H1 (cell line): ENCODE results near the gene RGS3. TPM values are rescaled to one million over a fixed set of nuclear protein-coding genes. Genes with fewer than 3 reads are reported as not detected.

ENCODE experiments used
- CTCF ChIA-PET: fragments of 300-600 bp; sonication (Branson Sonifier 250); formaldehyde crosslinking; loops from one replicate; lab custom pipeline; 2021; ENCODE audit not compliant: partially characterized antibody; lab: Charles Lee
- POLR2A ChIA-PET: fragments of 300-600 bp; sonication (Branson Sonifier 250); formaldehyde crosslinking; loops from one replicate; lab custom pipeline; 2021; ENCODE audit warnings: inconsistent platforms; ENCODE audit not compliant: partially characterized antibody; lab: Charles Lee
- DNase-seq, 2 experiments: peaks; one replicate each; pipeline versions ENCODE4 v3.0.0 to v3.0.0-alpha.2; 2010 to 2022; ENCODE audit warnings: low spot score in 2 of 2, low read depth in 1 of 2, mixed read lengths in 1 of 2
- FAIRE-seq: peaks from 2 replicates; lab custom pipeline; 2011; peaks lifted over from hg19 to GRCh38; lab: Jason Lieb, UNC
- H2AFZ ChIP-seq: 2 replicates; pipeline ENCODE4 v1.8.1; 2012; ENCODE audit warnings: low read length, inconsistent platforms
- H2AK5ac ChIP-seq: 2 replicates; pipeline ENCODE4 v1.6.1; 2013; ENCODE audit warnings: low read depth, low read length
- H2BK120ac ChIP-seq: replicated peaks from 2 replicates; pipeline ENCODE3; 2013; ENCODE audit warnings: low read depth, low read length, inconsistent platforms
- H2BK12ac ChIP-seq: 2 replicates; pipeline ENCODE4 v1.6.1; 2013; ENCODE audit warnings: low read depth, low read length
- H2BK15ac ChIP-seq: 2 replicates; pipeline ENCODE4 v1.6.1; 2013; ENCODE audit warnings: low read length
- H2BK20ac ChIP-seq: 2 replicates; pipeline ENCODE4 v1.6.1; 2013; ENCODE audit warnings: low read length
- H2BK5ac ChIP-seq: 2 replicates; pipeline ENCODE4 v1.6.1; 2013; ENCODE audit warnings: low read depth, low read length
- H3K14ac ChIP-seq: 2 replicates; pipeline ENCODE4 v1.6.1; 2013; ENCODE audit warnings: inconsistent platforms; ENCODE audit not compliant: insufficient read length
- H3K18ac ChIP-seq: 2 replicates; pipeline ENCODE4 v1.6.1; 2013; ENCODE audit warnings: low read length; ENCODE audit errors: extremely low read depth
- H3K23ac ChIP-seq: 2 replicates; pipeline ENCODE4 v1.6.1; 2013; ENCODE audit warnings: inconsistent platforms; ENCODE audit not compliant: insufficient read length
- H3K23me2 ChIP-seq: 2 replicates; pipeline ENCODE4 v1.6.1; 2013; ENCODE audit warnings: low read depth, low read length
- H3K27ac ChIP-seq: 2 replicates; pipeline ENCODE4 v1.6.1; 2011; ENCODE audit warnings: low read depth, low read length, inconsistent platforms
- H3K27me3 ChIP-seq, 4 experiments: replicated peaks in 1 of 4; 1 replicate in 1 of 4; 2 replicates in 3 of 4; pipeline versions ENCODE4 v1.6.1 to v1.8.1; 2011 to 2013; ENCODE audit warnings: low read length in 3 of 4, mild to moderate bottlenecking in 3 of 4, inconsistent platforms in 2 of 4, mixed read lengths in 2 of 4, moderate library complexity in 1 of 4; ENCODE audit not compliant: control insufficient read depth in 3 of 4, insufficient read depth in 3 of 4; ENCODE audit errors: extremely low read depth in 1 of 4
- H3K36me3 ChIP-seq, 4 experiments: 2 replicates each; pipeline versions ENCODE4 v1.6.1 to v1.8.1; 2011 to 2013; ENCODE audit warnings: mild to moderate bottlenecking in 4 of 4, low read length in 3 of 4, moderate library complexity in 2 of 4, control low read depth in 1 of 4, inconsistent platforms in 1 of 4; ENCODE audit not compliant: insufficient read depth in 4 of 4, control insufficient read depth in 2 of 4
- H3K4ac ChIP-seq: replicated peaks from 2 replicates; pipeline ENCODE3; 2013; ENCODE audit warnings: low read length, low read depth, mixed read lengths, inconsistent platforms; ENCODE audit not compliant: insufficient read length
- H3K4me1 ChIP-seq, 4 experiments: replicated peaks in 1 of 4; 1 replicate in 1 of 4; 2 replicates in 3 of 4; pipeline versions ENCODE4 v1.6.1 to v1.8.1; 2011 to 2013; ENCODE audit warnings: low read length in 3 of 4, inconsistent platforms in 2 of 4, mixed read lengths in 1 of 4; ENCODE audit not compliant: insufficient read depth in 4 of 4, control insufficient read depth in 3 of 4
- H3K4me2 ChIP-seq, 2 experiments: 2 replicates each; pipeline versions ENCODE4 v1.6.1 to v1.8.1; 2011 to 2013; ENCODE audit warnings: low read depth in 2 of 2, low read length in 2 of 2, control low read depth in 1 of 2, inconsistent platforms in 1 of 2, mild to moderate bottlenecking in 1 of 2; ENCODE audit not compliant: insufficient read depth in 1 of 2
- H3K4me3 ChIP-seq, 4 experiments: fragments of 200-600, 300-600 bp in 1 of 4; sonication (generic), shearing (Covaris generic), sonication (Bioruptor Twin) in 1 of 4; 2 replicates each; pipeline versions ENCODE4 v1.5.1 to v1.8.1; 2011 to 2016; ENCODE audit warnings: low read length in 4 of 4, low read depth in 3 of 4, control low read depth in 2 of 4, inconsistent platforms in 2 of 4, mild to moderate bottlenecking in 2 of 4, mixed read lengths in 1 of 4, moderate library complexity in 1 of 4; ENCODE audit not compliant: insufficient read depth in 2 of 4; ENCODE audit errors: extremely low read depth in 1 of 4
- H3K56ac ChIP-seq: replicated peaks from 2 replicates; pipeline ENCODE3; 2013; ENCODE audit warnings: low read depth, mild to moderate bottlenecking, mixed read lengths, low read length, inconsistent platforms; ENCODE audit not compliant: insufficient read length
- H3K79me1 ChIP-seq: 2 replicates; pipeline ENCODE4 v1.6.1; 2013; ENCODE audit warnings: low read depth, low read length, control low read depth
- H3K79me2 ChIP-seq, 2 experiments: 2 replicates each; pipeline versions ENCODE4 v1.6.1 to v1.8.1; 2012 to 2013; ENCODE audit warnings: low read length in 2 of 2, mild to moderate bottlenecking in 2 of 2, inconsistent platforms in 1 of 2; ENCODE audit not compliant: insufficient read depth in 2 of 2, control insufficient read depth in 1 of 2
- H3K9ac ChIP-seq, 4 experiments: replicated peaks in 1 of 4; 1 replicate in 1 of 4; 2 replicates in 3 of 4; pipeline versions ENCODE4 v1.6.1 to v1.8.1; 2011 to 2013; ENCODE audit warnings: low read depth in 3 of 4, low read length in 3 of 4, control low read depth in 2 of 4, mild to moderate bottlenecking in 2 of 4, moderate library complexity in 2 of 4, inconsistent platforms in 1 of 4; ENCODE audit errors: extremely low read depth in 1 of 4
- H3K9me3 ChIP-seq, 2 experiments: 2 replicates each; pipeline versions ENCODE4 v1.6.1 to v1.8.1; 2012 to 2013; ENCODE audit warnings: mild to moderate bottlenecking in 2 of 2, moderate library complexity in 2 of 2, control low read depth in 1 of 2, inconsistent platforms in 1 of 2, low read depth in 1 of 2, low read length in 1 of 2, mixed read lengths in 1 of 2; ENCODE audit not compliant: insufficient read depth in 2 of 2
- H4K20me1 ChIP-seq, 2 experiments: replicated peaks in 1 of 2; 2 replicates each; pipeline versions ENCODE3 to v1.8.1; 2011 to 2013; ENCODE audit warnings: inconsistent platforms in 2 of 2, low read length in 2 of 2, mild to moderate bottlenecking in 1 of 2; ENCODE audit not compliant: insufficient read depth in 2 of 2, control insufficient read depth in 1 of 2
- H4K5ac ChIP-seq: 2 replicates; pipeline ENCODE4 v1.6.1; 2013; ENCODE audit warnings: low read length, low read depth, mixed read lengths, inconsistent platforms; ENCODE audit not compliant: insufficient read length
- H4K8ac ChIP-seq: 2 replicates; pipeline ENCODE4 v1.8.0; 2013; ENCODE audit warnings: mild to moderate bottlenecking, moderate library complexity, low read length, inconsistent platforms; ENCODE audit not compliant: insufficient read depth; ENCODE audit errors: extremely low read depth
- H4K91ac ChIP-seq: replicated peaks from 2 replicates; pipeline ENCODE3; 2013; ENCODE audit warnings: low read length, mixed read lengths, inconsistent platforms; ENCODE audit not compliant: insufficient read length
- BACH1 ChIP-seq: IDR thresholded peaks from 2 replicates; pipeline ENCODE4 v1.6.1; 2012; ENCODE audit warnings: low read length, improper control_type of control experiment
- BRCA1 ChIP-seq: IDR thresholded peaks from 2 replicates; pipeline ENCODE4 v1.6.1; 2012; ENCODE audit warnings: low read depth, low read length, improper control_type of control experiment
- CTBP2 ChIP-seq: IDR thresholded peaks from 2 replicates; pipeline ENCODE4 v1.7.0; 2011; ENCODE audit warnings: borderline replicate concordance, mild to moderate bottlenecking, moderate library complexity, mixed read lengths, low read length; ENCODE audit not compliant: insufficient read depth, insufficient read length
- EGR1 ChIP-seq: IDR thresholded peaks from 2 replicates; pipeline ENCODE4 v1.6.1; 2011; ENCODE audit warnings: low read depth, low read length, borderline replicate concordance
- GABPA ChIP-seq: IDR thresholded peaks from 2 replicates; pipeline ENCODE4 v1.6.1; 2011; ENCODE audit warnings: mild to moderate bottlenecking, low read length, moderate library complexity, borderline replicate concordance; ENCODE audit not compliant: insufficient read depth
- KDM1A ChIP-seq: fragments of 200-600, 300-600 bp; sonication (generic); IDR thresholded peaks from 2 replicates; pipeline ENCODE4 v1.7.1; 2016; ENCODE audit warnings: mild to moderate bottlenecking, low read length, borderline replicate concordance
- MAFK ChIP-seq: IDR thresholded peaks from 2 replicates; pipeline ENCODE4 v1.6.1; 2012; ENCODE audit warnings: low read depth, mild to moderate bottlenecking, improper control_type of control experiment, low read length
- POLR2AphosphoS5 ChIP-seq: IDR thresholded peaks from 2 replicates; pipeline ENCODE4 v1.6.1; 2011; ENCODE audit warnings: low read depth, low read length
- POU5F1 ChIP-seq: IDR thresholded peaks from 2 replicates; pipeline ENCODE4 v1.6.1; 2011; ENCODE audit warnings: low read depth, mild to moderate bottlenecking, low read length, moderate library complexity
- SIN3A ChIP-seq, 2 experiments: IDR thresholded peaks in 1 of 2; conservative IDR thresholded peaks in 1 of 2; 2 replicates each; pipeline ENCODE4 v1.6.1; 2011 to 2012; ENCODE audit warnings: low read length in 2 of 2, improper control_type of control experiment in 1 of 2, low read depth in 1 of 2, mild to moderate bottlenecking in 1 of 2
- SP2 ChIP-seq: IDR thresholded peaks from 2 replicates; pipeline ENCODE4 v1.6.1; 2012; ENCODE audit warnings: mild to moderate bottlenecking, low read length, inconsistent platforms
- TAF1 ChIP-seq: IDR thresholded peaks from 2 replicates; pipeline ENCODE4 v1.6.1; 2011; ENCODE audit warnings: mild to moderate bottlenecking, low read depth, low read length
- WGBS, 2 experiments: shearing (Covaris generic) in 1 of 2; methylation state at CpG; one replicate each; pipeline versions ENCODE4 v1.1.6 to v1.1.7; 2013 to 2015; ENCODE audit warnings: low lambda C conversion rate in 2 of 2, mixed read lengths in 2 of 2, inconsistent platforms in 1 of 2, low coverage in 1 of 2, missing lambda C conversion rate in 1 of 2; ENCODE audit not compliant: insufficient replicate concordance in 2 of 2, insufficient coverage in 1 of 2, insufficient read length in 1 of 2; ENCODE audit errors: extremely low coverage in 1 of 2, missing lambda C conversion rate in 1 of 2; 5-methylcytosine and 5-hydroxymethylcytosine counted together
- polyA plus RNA-seq, 7 experiments: library from polyadenylated mRNA; depleted of rRNA in 3 of 7; stranded (reverse) in 5 of 7; unstranded in 2 of 7; fragments of >200 nt in 5 of 7; fragments of 200-250 nt in 2 of 7; gene quantifications; 1 replicate in 5 of 7; 2 replicates in 1 of 7; 4 replicates in 1 of 7; pipeline versions ENCODE4 v1.2.1 to v1.2.3, GENCODE V29; 2011 to 2013; ENCODE audit warnings: missing spikeins in 2 of 7, mixed read lengths in 2 of 7
- total RNA-seq: library from RNA; stranded (reverse); fragmentation: NEBNext Ultra II Directional; extraction: Animal tissue kit (Norgen Biotek cat#: 25700); gene quantifications from 2 replicates; pipeline ENCODE4 v1.2.1, GENCODE V29; 2021
- TF ChIP-seq, protein P1 (sequence below): IDR thresholded peaks from 2 replicates; pipeline ENCODE4 v1.6.1; 2012; ENCODE audit warnings: inconsistent platforms

RGS3 gene
- total and polyA plus RNA-seq, 2 of the 8 experiments (the other 6 are each of a cell fraction or from before 2014, with no cell fraction given) = 12.6 to 18.2 TPM

DNA sequence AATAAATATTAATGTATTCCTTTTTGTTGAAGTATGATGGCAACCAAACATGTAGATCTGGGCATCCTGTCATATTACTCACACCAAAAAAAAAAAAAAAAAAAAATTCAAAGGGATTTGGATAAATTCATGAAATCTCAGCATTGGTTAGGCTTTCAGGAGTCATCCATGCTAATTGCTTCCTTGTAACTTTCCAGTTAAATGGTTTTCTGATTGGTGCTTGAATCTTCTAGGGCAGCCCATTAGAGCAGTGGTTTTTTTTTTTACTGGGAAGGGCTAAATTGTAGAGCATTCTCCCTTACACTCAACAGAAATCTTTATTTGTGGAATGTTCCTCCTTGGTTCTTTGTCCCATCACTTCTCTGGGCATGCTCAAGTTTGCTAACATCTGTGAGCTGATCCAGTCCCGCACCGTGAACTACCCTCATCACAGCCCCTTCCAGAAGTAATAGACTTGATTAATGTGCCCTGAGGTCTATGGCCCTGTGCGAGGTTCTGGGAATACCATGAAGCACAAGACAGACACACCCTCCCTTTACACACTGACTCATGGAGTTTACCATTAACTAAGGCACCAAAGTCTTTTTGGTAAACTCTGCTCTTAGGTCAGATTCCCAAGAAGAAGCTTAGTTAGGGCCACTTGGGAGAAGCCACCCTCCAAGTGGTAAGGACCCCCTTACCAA lies 56.0 kb downstream of the RGS3 start:
- Histone ChIP-seq H3K56ac (no peak overlapping the region), H2BK120ac (no peak overlapping the region), H2AFZ (no peak overlapping the region), H3K79me2 (no peaks in the 10 kb centered on the region), H4K91ac (no peak overlapping the region), H3K14ac (no peak overlapping the region), H2BK5ac (no peak overlapping the region), H3K4me2 (no peak overlapping the region), H2BK15ac (no peak overlapping the region), H3K4me3 (no peak overlapping the region), H2BK12ac (no peak overlapping the region), H4K20me1 (no peaks in the 10 kb centered on the region), H3K27me3 (no peaks in the 10 kb centered on the region), H3K23me2 (no peaks in the 10 kb centered on the region), H3K79me1 (no peaks in the 10 kb centered on the region), H2BK20ac (no peak overlapping the region), H3K27ac (no peak overlapping the region), H4K5ac (no peak overlapping the region), H4K8ac (no peak overlapping the region), H3K36me3 (no peaks in the 10 kb centered on the region; a peak in 1 of 8 replicates), H2AK5ac (no peak overlapping the region), H3K9me3 (no peaks in the 10 kb centered on the region), H3K23ac (no peak overlapping the region), H3K4me1 (no peaks in the 10 kb centered on the region), H3K4ac (no peak overlapping the region), H3K18ac (no peak overlapping the region), H3K9ac (no peak overlapping the region)
- ChIA-PET POLR2A (interaction anchor here (0.7 to 1.4 kb wide), 2 partner anchors 9 to 13 kb away, joined by 3 read pairs; no protein-coding TSS in a partner anchor), CTCF (interaction anchor here (0.6 to 10.2 kb wide), 4 partner anchors 12 to 136 kb away, joined by 3 to 67 read pairs (median 7); no protein-coding TSS in a partner anchor)
- FAIRE-seq (no peak), DNase-seq (no peak)
- 96% methylated on average over 3 of the region's 3 CpGs; no CpG with 5 or more reads in 1 of the 2 experiments for WGBS, 2 experiments
- TF ChIP-seq POLR2AphosphoS5 (no peak), POU5F1 (no peak), SP2 (no peak), SIN3A (conservative IDR thresholded peaks at IDR 0.05 in 1 of 2, IDR thresholded peaks at IDR 0.05 in 1 of 2; ENCODE audit: low read depth in 1 of 2, low read length in 2 of 2) (no peak), TAF1 (no peak), MAFK (no peak), KDM1A (no peak), BRCA1 (no peak), CTBP2 (no peak), EGR1 (no peak), GABPA (no peak), BACH1 (no peak)
- TF ChIP-seq, protein P1, sequence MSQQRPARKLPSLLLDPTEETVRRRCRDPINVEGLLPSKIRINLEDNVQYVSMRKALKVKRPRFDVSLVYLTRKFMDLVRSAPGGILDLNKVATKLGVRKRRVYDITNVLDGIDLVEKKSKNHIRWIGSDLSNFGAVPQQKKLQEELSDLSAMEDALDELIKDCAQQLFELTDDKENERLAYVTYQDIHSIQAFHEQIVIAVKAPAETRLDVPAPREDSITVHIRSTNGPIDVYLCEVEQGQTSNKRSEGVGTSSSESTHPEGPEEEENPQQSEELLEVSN = no peak
